PC-3 (cell line): ENCODE measurements around the gene WNT5B. TPM values are rescaled to one million over a fixed set of nuclear protein-coding genes. Genes with fewer than 3 reads are reported as not detected.

Experiments
- ATAC-seq: fragments of 200-7000 bp; cut with Tn5 transposase; 2 replicates; pipeline ENCODE4 v1.9.1; 2020; ENCODE audit warnings: mild to moderate bottlenecking, moderate library complexity
- BruUV-seq: library from RNA; stranded (reverse); fragments of 400-500 nt; replicated peaks from 2 replicates; lab custom pipeline; 2021; lab: Mats Ljungman, UMichigan
- CTCF ChIA-PET: fragments of 300-600 bp; sonication (Branson Sonifier 250); formaldehyde crosslinking; loops from one replicate; lab custom pipeline; 2022; ENCODE audit warnings: antibody characterized with exemption; lab: Charles Lee
- POLR2A ChIA-PET: fragments of 300-600 bp; sonication (Branson Sonifier 250); formaldehyde crosslinking; loops from one replicate; lab custom pipeline; 2022; ENCODE audit warnings: antibody characterized with exemption; ENCODE audit not compliant: unreplicated experiment; lab: Charles Lee
- DNase-seq: peaks from one replicate; pipeline ENCODE4 v3.0.0-alpha.2; 2015
- H2AFZ ChIP-seq: fragments of 300-600 bp; sonication (generic); 2 replicates; pipeline ENCODE4 v1.6.0; 2016; ENCODE audit warnings: antibody characterized with exemption, low read length
- H3F3A ChIP-seq: fragments of 300-600 bp; sonication (generic); one replicate; pipeline ENCODE4 v1.6.0; 2017; ENCODE audit warnings: antibody characterized with exemption, low read length, control low read depth, mild to moderate bottlenecking; ENCODE audit not compliant: unreplicated experiment
- H3K27ac ChIP-seq: fragments of 300-600 bp; sonication (generic); 2 replicates; pipeline ENCODE4 v1.5.1; 2016; ENCODE audit warnings: mild to moderate bottlenecking, low read length
- H3K27me3 ChIP-seq: fragments of 300-600 bp; sonication (generic); 2 replicates; pipeline ENCODE4 v1.6.1; 2016; ENCODE audit warnings: low read length, mixed read lengths
- H3K36me3 ChIP-seq: fragments of 300-600 bp; sonication (generic); 2 replicates; pipeline ENCODE4 v1.6.1; 2016; ENCODE audit warnings: low read depth, mixed run types, low read length, mixed read lengths
- H3K4me1 ChIP-seq: fragments of 300-600 bp; sonication (generic); 2 replicates; pipeline ENCODE4 v1.5.1; 2016; ENCODE audit warnings: low read length; ENCODE audit not compliant: insufficient read depth
- H3K4me2 ChIP-seq: fragments of 300-600 bp; sonication (generic); 2 replicates; pipeline ENCODE4 v1.6.0; 2016; ENCODE audit warnings: low read length
- H3K4me3 ChIP-seq: fragments of 300-600 bp; sonication (generic); 2 replicates; pipeline ENCODE4 v1.5.1; 2016; ENCODE audit warnings: mild to moderate bottlenecking, low read length, mixed read lengths
- H3K79me2 ChIP-seq: fragments of 300-600 bp; sonication (generic); 2 replicates; pipeline ENCODE4 v1.6.1; 2017; ENCODE audit warnings: low read length, mixed read lengths
- H3K9ac ChIP-seq: fragments of 300-600 bp; sonication (generic); 2 replicates; pipeline ENCODE4 v1.6.0; 2016; ENCODE audit warnings: mild to moderate bottlenecking, low read length
- H3K9me2 ChIP-seq: fragments of 300-600 bp; sonication (generic); replicated peaks from 2 replicates; pipeline ENCODE4 v1.6.1; 2016; ENCODE audit warnings: mixed run types, low read length, mixed read lengths
- H3K9me3 ChIP-seq: fragments of 300-600 bp; sonication (generic); 2 replicates; pipeline ENCODE4 v1.6.1; 2016; ENCODE audit warnings: low read length, mixed read lengths
- H4K20me1 ChIP-seq: fragments of 300-600 bp; sonication (generic); 2 replicates; pipeline ENCODE4 v1.6.1; 2016; ENCODE audit warnings: low read length, mixed read lengths
- CTCF ChIP-seq: fragments of 300-600 bp; sonication (generic); conservative IDR thresholded peaks from 2 replicates; pipeline ENCODE4 v1.5.1; 2017; ENCODE audit warnings: antibody characterized with exemption, low read depth, mild to moderate bottlenecking, low read length
- EZH2 ChIP-seq: fragments of 300-600 bp; sonication (generic); IDR thresholded peaks from one replicate; pipeline ENCODE4 v1.6.1; 2017; ENCODE audit warnings: antibody characterized with exemption, mild to moderate bottlenecking, low read length; ENCODE audit not compliant: unreplicated experiment
- EZH2phosphoT487 ChIP-seq: fragments of 300-600 bp; sonication (generic); IDR thresholded peaks from 2 replicates; pipeline ENCODE4 v1.6.1; 2018; ENCODE audit warnings: mild to moderate bottlenecking, antibody characterized with exemption, low read length, borderline replicate concordance
- intact Hi-C: fragments of 100-400 bp; cut with micrococcal nuclease; formaldehyde crosslinking; loops from 2 replicates; pipeline ENCODE4 v1.9.0; 2023
- total RNA-seq: library from RNA; depleted of rRNA; stranded (reverse); fragments of >200 nt; gene quantifications from 2 replicates; pipeline ENCODE4 v1.2.3, GENCODE V29; 2014

Gene WNT5B
- total RNA-seq, 1 experiment from 2014 or later = 2.2 TPM

GRCh38 chr12:1670358-1671268, 41.6 kb downstream of the WNT5B start:
- POLR2A ChIA-PET = no interaction called here
- ATAC-seq (no peak), DNase-seq (peak; percentile 10)
- H3F3A ChIP-seq = no peaks in the 10 kb centered on the region
- H3K27me3 ChIP-seq = no peaks in the 10 kb centered on the region
- H3K79me2 ChIP-seq = no peaks in the 10 kb centered on the region
- no peak overlapping the region for H3K4me2 ChIP-seq
- no peaks in the 10 kb centered on the region for H3K36me3 ChIP-seq
- H3K4me3 ChIP-seq = no peak overlapping the region
- no peak for TF ChIP-seq CTCF
- no peak for TF ChIP-seq EZH2phosphoT487
- no peak for TF ChIP-seq EZH2
- CTCF ChIA-PET = interaction anchor here (1.0 kb wide), 1 partner anchor 269 kb away, joined by 3 read pairs; no protein-coding TSS in a partner anchor
- no peak overlapping the region for H3K27ac ChIP-seq
- H3K9me3 ChIP-seq = no peaks in the 10 kb centered on the region
- intact Hi-C loops = no loop called here
- no TSS peak for BruUV-seq
- H4K20me1 ChIP-seq = no peaks in the 10 kb centered on the region
- no peak overlapping the region for H2AFZ ChIP-seq
- no peaks in the 10 kb centered on the region for H3K4me1 ChIP-seq
- H3K9me2 ChIP-seq = no peaks in the 10 kb centered on the region
- no peak overlapping the region for H3K9ac ChIP-seq

- CTCF ChIA-PET = no interaction called here
- Histone ChIP-seq H3K27me3 (no peaks in the 10 kb centered on the region), H3K27ac (no peak overlapping the region), H4K20me1 (no peaks in the 10 kb centered on the region), H3K79me2 (no peaks in the 10 kb centered on the region), H3K9me3 (no peaks in the 10 kb centered on the region), H3F3A (no peaks in the 10 kb centered on the region), H3K9me2 (no peaks in the 10 kb centered on the region), H3K36me3 (no peaks in the 10 kb centered on the region), H2AFZ (no peak overlapping the region), H3K4me2 (no peak overlapping the region), H3K4me1 (no peaks in the 10 kb centered on the region), H3K4me3 (no peak overlapping the region), H3K9ac (no peak overlapping the region)
- ATAC-seq (no peak), DNase-seq (no peak)
- TF ChIP-seq CTCF (no peak), EZH2phosphoT487 (no peak), EZH2 (no peak)
- no TSS peak for BruUV-seq
- intact Hi-C loops = no loop called here
- POLR2A ChIA-PET = no interaction called here
Measured at GRCh38 chr12:1676043-1676442, 47.0 kb downstream of the WNT5B start.
